GM12874 (cell line): ENCODE data around the gene SEMA3D.

Experiments
- TF ChIP-seq, protein P1 (sequence below): IDR thresholded peaks from 2 replicates; pipeline ENCODE4 v1.5.1; 2011; ENCODE audit warnings: low read depth, mild to moderate bottlenecking, control low read depth, low read length, moderate library complexity; ENCODE audit not compliant: insufficient read depth

The SEMA3D gene

DNA sequence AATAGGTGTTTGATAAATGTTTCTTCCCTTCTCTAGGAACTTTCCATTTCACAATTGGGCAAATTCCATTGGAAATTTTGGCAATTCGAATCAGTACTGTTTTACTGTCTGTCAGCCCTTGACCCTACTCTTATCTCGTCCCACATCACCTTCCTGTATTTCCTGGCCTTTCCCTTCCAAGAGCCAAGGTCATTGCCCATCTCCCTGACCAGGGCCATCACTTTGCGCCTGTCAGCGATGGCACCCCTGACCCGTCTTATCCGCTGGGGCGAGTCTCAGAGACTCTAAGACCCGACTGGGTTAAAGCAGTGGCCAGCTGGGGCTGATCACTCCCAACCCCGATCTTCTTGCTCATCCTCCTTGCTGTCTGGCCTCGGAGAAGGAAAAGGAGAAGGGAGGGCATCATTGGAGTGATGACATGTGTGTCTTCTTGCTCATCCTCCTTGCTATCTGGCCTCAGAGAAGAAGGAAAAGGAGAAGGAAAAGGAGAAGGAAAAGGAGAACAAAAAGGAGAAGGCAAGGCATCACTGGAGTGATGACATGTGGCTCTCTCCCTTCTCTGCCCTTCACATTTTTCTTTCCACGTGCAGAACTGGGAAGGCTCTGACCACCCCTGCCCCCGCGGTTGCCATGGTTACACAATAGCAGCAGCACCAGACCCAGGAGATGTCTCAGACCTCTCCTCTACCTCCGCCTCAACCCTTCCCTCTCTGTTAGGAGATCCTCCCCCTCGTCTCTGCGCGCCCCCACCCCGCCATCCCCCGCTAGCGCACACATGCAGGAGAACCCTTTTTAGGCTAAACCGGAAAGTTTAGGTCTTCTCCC is 2.0 kb downstream of the SEMA3D start:
- TF ChIP-seq, protein P1, sequence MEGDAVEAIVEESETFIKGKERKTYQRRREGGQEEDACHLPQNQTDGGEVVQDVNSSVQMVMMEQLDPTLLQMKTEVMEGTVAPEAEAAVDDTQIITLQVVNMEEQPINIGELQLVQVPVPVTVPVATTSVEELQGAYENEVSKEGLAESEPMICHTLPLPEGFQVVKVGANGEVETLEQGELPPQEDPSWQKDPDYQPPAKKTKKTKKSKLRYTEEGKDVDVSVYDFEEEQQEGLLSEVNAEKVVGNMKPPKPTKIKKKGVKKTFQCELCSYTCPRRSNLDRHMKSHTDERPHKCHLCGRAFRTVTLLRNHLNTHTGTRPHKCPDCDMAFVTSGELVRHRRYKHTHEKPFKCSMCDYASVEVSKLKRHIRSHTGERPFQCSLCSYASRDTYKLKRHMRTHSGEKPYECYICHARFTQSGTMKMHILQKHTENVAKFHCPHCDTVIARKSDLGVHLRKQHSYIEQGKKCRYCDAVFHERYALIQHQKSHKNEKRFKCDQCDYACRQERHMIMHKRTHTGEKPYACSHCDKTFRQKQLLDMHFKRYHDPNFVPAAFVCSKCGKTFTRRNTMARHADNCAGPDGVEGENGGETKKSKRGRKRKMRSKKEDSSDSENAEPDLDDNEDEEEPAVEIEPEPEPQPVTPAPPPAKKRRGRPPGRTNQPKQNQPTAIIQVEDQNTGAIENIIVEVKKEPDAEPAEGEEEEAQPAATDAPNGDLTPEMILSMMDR = no peak

DNA sequence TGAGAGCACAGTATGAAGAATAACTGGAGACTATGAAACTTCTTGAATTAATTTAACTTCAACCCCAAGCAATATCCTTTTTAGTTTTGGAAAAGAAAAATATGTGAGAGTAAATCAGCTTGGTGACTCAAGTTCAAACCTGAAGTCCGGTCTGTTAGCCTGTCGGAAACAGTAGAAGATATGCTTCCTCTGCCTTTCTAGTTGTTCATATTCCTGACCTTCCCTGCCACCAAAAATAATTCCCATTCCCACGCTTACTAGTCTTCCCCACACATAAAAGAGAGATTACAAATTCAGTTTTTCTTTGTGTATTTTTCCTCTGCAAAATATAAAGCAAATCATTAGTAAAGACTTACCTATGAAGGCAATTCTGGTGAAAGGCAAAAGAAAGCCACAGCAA is 3.6 kb downstream of the SEMA3D start:
- TF ChIP-seq, protein P1 = no peak

DNA sequence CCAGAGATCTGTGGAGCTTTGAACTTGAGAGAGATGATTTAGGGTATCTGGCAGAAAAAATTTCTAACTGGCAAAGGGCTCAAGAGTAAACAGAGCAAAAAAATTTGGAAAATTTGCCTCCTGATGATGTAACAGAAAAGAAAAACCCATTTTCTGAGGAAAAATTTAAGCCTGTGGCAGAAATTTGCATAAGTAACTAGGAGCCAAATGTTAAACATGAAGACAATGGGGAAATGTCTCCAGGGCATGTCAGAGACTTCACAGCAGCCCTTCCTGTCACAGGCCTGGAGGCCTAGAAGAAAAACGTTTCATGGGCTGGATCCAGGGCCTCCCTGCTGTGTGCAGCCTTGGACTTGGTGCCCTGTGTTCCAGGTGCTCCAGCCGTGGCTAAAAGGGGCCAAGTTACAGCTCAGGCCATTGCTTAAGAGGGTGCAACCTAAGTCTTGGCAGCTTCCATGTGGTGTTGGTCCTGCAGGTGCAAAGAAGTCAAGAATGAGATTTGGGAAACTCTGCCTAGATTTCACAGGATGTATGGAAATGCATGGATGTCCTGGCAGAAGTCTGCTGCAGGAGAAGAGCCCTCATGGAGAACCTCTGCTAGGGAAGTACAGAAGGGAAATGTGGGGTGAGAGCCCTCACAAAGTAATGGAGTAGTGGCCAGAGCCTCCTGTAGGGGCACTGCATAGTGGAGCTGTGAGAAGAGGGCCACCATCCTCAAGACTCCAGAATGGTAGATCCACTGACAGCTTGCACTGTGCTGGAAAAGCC is 8.1 kb downstream of the SEMA3D start:
- TF ChIP-seq, protein P1 = no peak

DNA sequence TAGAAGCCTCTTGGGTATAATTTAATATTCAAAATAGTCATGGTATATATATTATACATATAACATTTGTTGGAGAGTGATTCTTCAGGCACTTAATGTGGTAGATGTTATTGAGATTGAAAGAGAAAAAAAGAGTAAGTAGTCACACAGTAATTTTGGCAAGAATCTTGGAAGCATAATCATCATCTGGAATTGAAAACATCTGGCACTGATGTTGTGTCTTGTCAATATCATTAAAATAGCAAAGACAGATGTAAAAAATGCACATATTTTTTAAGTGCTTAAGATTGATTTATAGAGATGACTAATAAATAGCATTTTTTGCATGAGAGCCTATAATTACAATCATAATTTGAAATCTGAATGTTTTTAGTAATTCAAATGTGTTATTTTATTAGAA is 9.5 kb downstream of the SEMA3D start:
- TF ChIP-seq, protein P1 = no peak

DNA sequence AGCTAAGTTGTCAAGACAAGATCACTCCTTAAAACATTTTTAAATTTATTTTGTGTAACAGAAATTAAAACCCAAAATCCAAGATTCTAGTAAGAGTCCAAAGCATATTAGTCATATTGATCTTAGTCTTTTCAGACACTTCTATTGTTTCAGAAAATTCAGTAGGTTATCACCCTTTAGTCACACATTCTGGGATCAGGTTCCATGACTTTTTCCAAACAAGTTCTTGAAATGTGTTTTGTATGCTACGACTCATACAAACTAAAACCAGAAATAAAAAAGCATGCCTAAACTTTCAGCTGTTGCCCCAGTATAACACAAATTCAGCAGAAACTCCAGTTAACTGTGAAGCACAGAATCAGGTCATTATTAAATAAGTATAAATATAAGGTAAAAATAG is 10.7 kb downstream of the SEMA3D start:
- TF ChIP-seq, protein P1 = no peak

DNA sequence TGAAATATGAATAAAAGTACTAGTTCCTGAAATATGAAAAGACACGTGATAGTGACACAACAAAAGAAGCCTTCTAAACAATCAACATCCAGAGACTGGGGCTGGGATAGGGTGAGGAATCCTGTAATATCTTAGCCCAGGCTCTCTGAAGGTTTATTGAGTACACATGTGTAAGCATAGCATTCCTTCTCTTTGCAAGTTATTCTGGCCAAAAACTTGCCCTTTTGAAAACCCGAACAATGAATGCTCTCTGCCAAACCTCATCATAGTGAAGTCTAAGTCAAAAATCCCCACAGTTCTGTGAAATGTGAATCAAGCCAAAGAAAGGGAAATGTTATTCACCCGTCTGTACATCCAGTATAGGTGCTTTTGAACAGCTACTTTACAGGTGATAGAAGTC is 11.6 kb downstream of the SEMA3D start:
- TF ChIP-seq, protein P1 = no peak

DNA sequence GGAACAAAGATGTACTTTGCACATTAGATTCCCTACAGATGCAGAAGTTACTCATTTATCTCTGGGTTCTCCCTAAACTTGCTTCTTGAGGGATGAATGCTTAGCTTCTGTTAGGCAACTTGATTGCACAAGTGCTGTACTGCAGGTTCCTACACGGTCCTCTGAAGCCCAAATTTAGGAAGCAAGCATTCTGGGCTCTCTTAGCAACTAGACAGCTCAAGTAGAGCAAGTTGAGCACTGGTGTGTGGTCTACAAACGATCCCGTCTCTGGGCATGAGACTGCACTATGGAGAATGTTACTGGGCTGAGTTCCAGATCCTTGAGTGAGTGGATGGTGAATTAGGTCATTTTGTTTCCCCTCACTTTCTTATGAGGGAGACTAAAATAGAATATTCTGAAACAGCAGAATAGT is 14.3 kb downstream of the SEMA3D start:
- TF ChIP-seq, protein P1 = no peak
